GM21786 (cell line): ENCODE measurements around the gene TM4SF1.

Source experiments
- ATAC-seq: cut with Tn5 transposase; IDR thresholded peaks from one replicate; pipeline ENCODE4 v1.9.1; 2021; ENCODE audit not compliant: unreplicated experiment

The TM4SF1 gene, protein sequence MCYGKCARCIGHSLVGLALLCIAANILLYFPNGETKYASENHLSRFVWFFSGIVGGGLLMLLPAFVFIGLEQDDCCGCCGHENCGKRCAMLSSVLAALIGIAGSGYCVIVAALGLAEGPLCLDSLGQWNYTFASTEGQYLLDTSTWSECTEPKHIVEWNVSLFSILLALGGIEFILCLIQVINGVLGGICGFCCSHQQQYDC

DNA sequence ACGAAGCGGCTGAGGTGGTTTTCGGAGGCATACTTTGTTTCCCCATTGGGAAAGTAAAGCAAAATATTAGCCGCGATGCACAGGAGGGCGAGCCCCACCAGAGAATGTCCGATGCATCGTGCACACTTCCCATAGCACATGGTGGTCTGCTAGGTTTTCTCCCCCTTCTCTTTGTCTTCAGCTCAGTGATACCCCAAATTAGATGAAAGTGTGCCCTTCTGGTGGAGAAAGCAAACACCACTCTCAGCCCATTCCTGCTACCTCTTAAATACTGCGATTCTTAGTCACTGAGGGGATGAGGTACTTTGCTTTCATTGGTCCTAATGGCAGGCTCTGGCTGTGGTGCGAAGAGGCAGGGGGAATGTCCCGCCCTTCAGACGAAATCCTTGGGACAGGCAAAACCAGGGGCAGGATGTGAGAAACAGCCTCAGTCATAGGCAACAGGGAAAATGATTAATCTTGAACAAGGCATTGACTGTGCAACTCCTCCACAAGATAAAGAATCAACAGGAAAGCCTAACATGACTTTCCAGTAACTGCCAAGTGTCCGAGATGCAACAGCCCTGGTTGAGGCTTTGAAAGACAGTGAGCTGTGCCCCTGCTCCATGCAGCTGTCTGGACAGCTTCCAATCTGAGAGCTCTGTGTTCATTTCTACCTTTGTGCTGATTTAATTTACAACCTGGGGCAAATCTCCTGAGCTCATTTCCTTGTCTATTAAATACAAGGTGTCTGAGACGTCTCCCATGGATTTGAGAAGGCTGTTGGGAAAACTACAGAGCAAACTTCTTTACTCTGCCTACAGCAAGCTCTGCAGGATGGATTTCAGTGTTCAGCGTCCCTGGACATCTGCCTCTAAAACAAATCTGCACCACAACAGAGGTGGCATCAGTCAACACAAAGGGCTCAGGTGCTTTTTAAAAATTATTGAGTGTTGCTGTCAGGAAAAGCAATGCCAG lies at the start of gene TM4SF1:
TSS of gene TM4SF1 (minus strand) at position 242 of the 957 bp plus-strand sequence. CDS start at position 140, 102 bp downstream.
- ATAC-seq, result no peak

DNA sequence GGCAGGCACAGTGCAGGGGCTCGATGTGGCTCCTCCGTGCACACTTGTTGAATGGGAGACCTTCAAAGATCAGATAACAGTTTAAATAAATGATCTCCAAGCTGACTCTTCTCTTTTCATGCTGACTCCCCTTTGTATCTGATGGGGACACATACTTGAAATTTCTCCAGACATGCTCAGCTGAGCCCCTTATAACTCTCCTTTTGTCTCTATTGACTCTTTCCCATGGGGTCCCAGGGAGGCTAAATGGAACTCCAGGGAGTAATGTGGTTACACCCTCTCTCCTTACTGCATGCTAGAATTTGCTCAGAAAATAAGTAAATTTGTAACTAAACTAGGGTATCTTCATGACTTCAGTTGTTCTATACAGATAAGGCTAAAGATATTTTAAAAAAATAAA lies 48.9 kb upstream of the TM4SF1 start:
- no peak for ATAC-seq

DNA sequence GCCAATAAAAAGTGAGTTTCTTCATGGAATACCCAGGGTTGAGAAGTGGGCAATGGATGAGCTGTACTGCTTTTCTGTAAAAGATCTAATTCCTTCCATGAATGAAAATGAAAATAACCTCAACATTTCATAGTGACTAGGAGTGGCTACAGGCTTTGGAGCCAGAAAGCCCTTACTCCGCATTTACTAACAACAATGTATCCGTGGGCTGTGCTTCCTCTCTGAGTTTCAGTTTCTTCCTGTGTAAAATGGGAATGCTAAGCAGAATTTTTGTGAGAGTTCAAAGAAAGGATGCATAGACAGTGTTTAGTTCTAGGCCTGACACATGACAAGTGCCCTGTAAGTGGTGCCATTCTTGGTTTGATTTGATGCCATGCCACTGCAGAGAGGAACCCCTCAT lies 47.5 kb upstream of the TM4SF1 start:
- ATAC-seq, result no peak

DNA sequence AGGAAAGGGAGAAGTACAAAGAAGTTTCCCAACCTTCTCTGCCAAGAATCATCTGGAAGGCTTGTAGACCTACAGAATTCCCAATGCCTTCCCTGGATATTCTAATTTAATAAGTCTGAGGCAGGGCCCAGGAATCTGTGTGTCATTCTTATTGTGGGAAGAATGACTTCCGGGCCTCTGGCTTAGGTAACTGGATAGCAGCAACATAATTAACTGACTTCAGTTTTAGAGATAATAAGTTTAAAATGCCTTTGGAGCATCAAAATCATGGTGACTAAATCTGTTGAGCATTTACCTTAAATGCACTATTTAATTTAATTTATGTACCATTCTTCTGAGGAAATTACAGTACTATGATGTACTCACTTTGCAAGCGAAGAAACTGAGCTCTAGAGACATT lies 44.3 kb upstream of the TM4SF1 start:
- no peak for ATAC-seq

DNA sequence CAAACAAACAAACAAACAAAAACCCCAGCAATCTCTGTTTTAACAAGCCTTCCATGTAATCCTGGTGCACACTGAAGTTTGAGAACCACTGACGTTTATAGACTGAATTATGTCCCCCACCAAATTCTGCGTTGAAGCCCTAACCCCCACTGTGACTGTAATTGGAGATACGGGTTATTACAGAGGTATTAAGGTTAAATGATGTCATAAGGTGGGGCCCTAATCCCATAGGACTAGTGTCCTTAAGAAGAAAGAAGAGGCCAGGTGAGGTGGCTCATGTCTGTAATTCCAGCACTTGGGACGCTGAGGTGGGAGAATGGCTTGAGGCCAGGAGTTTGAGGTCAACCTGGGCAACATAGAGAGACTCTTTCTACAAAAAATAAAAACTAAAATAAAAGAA lies 42.4 kb upstream of the TM4SF1 start:
- ATAC-seq, result no peak

DNA sequence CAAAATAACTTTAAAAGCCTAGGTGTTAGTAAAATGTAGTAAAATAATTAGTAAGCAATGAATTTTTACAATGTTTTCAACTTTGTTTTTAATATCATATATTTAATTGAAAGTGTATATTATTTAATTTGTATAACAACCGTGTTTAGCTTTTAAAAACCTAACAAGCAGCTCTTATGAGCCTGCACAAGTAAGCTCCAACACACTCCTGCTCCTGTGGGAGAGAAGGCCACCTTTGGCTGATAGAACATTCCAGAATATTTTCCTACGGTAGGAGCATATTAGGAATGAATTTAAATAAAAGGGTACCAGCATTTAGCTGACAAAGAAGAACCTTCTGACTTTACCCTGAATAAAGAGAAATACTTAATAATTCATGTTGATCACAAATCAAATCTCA lies 40.3 kb upstream of the TM4SF1 start:
- ATAC-seq, result no peak

DNA sequence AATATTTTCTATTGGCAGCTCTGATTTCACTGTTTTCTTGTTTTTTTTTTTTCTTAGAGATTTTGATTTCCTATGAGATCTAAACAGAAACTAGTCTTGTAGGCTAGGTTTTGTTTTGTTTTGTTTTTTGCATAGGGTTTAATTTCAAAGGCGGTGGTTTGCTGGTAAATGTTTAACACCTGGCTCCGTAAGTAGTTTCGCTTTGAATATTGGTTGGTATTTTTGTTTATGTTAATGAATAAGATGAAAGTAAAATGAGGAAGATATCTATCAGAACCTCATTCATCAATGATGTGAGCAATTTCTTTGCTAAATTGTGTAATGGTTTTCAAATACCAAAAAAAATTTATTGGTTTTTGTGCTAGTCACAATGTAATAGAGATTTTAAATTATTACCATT lies 39.7 kb upstream of the TM4SF1 start:
- peak; percentile 81 for ATAC-seq

DNA sequence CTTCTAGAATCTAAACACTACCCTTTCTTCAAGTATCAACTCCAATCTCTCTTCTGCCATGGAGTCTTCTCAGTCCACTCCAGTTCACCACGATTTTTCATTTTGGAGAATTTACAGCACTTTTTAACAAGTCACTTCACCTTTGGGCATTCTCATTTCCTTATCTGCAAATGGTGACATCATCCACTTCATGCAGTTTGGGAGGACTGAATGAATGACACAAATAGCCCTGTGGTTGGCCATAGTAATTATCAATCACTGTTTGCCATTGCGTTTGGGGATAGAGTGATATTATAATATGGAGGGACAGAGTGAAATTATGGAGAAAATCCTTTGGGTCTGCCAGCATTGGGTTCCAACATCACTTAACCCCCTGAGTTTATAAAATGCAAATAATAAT lies 38.0 kb upstream of the TM4SF1 start:
- ATAC-seq, result no peak

DNA sequence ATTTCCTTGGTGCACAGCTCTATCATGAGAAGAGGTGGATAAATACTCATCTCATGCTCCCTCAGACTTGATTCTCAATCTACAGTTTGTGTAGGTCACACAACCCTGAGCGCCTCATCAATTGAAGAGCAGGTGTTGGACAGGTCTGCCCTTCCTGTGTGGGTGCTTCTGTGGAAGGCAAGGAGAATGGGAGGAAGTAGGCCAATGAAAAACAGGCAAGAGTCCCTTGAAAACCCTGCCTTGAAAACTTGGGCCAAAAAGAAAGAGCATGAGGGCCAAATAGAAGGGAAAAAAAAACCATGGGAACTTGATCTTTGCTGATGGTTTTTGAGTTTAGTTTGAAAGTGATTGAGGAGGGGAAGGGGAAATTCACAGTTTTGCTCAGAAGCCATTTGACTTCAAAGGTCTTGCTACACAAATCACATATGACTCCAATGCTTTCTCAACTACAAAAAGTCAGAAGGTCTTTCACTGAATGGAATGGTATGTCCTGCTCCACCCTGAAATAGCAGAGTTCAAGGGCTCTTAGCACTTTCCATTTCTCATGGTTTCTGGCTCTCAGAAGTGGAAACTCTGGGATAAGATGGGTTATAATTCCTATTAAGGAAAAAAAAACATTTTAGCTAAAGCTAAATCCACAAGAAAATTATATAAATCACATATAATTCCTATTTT lies 37.2 kb upstream of the TM4SF1 start:
- no peak for ATAC-seq

DNA sequence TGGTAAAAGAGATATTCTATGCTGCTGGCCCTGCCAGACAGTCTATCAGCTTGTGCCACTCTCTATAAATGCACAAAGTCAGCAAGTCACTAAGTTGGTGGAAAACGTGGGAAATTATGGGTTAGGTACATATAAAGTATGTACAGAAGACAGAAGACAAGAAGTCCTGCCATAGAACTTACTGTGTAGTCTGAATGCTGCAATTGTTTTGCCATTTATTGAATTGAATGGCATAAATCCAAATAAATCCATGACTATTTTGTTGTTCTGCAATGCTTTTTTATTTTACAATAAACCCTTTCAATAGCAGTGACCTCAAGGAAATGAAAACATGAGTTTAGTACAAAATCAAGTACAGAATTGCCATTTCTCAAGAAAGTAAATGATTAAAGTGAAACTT lies 34.1 kb upstream of the TM4SF1 start:
- ATAC-seq, result no peak

DNA sequence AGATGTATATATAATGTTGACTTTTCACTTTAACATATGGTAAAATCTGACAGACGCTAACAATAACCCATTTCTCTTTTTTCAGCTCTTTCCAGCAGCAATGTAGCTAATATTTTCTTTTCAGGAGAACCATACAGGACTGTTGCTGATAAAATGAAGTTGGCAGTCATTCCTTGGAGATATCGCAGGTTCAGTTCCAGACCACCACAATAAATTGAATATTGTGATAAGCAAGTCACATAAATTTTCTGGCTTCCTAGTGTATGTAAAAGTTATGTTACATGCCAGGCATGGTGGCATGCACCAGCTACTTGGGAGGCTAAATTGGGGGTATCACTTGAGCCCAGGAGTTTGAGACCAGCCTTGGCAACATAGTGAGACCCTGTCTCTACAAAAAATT lies 31.9 kb upstream of the TM4SF1 start:
- no peak for ATAC-seq

DNA sequence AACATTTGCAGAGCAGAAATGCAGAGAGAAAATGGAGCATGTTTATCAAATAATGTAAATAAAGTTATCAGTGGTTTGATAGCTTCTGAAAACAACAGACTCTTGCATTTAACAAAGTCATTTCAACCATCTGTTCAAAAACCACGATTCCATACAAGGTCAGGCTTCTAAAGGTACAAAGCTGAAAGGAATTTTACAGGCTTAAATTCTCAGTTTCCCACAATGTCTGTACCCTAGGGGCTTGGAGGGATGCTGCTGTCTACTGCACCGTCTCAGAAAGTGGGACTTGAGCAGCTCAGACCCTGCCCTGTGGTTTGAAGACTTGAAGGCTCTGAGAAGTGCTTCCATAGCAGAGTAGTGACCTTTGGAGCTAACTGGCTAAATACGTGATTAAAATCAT lies 30.4 kb upstream of the TM4SF1 start:
- no peak for ATAC-seq

DNA sequence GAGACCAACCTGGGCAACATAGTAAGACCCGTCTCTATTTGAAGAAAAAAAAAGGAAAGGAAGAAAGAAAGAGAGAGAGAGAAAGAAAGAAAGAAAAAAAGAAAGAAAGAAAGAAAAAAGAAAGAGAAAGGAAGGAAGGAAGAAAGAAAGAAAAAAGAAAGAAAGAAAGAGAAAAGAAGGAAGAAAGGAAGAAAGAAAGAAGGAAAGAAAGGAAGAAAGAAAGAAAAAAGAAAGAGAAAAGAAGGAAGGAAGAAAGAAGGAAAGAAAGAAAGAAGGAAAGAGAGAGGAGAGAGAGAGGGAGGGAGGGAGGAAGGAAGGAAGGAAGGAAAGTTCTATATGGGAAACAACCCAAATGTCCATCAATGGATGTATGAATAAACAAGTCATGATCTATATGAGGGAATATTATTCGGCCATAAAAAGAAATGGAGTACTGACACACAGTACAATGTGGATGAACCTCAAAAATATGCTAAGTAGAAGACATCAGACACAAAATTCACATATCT lies 28.8 kb upstream of the TM4SF1 start:
- no peak for ATAC-seq

DNA sequence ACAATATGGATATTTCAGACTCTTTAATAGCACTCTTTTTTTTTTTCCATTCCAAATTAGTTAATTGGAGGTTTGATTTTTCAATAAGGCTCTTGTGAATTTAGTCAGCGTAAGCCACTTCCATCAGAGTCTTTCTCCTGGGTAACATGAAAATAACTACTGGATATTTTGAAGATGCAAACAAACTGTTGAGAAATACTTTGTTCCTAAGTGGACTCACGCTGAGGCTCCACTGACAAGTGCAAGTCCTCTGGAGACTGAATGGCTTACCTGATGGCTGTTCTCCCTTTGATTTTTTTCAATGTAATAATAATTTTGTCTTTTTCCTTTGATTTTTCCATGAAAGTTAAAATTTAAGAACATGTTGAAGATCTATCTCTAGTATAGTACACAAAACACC lies 26.0 kb upstream of the TM4SF1 start:
- ATAC-seq, result no peak

DNA sequence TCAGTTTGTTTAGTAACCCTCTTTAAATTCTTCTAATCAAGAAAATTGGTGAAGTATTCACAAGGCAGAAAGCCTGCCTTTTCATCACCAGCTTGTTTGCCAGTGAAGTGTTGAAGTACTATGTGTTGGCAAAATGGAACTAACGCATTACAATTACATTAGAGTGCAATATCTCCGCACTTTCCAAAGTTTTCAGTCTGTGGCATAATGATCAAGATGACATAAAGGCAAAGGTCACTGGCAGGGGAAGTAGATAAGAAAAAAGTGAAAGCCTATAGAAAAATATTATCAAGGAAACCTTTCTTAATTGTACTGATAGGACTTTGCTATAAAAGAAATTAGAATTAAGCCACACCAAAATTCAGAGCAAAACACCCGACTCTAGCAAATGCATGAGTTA lies 25.0 kb upstream of the TM4SF1 start:
- ATAC-seq, result no peak

DNA sequence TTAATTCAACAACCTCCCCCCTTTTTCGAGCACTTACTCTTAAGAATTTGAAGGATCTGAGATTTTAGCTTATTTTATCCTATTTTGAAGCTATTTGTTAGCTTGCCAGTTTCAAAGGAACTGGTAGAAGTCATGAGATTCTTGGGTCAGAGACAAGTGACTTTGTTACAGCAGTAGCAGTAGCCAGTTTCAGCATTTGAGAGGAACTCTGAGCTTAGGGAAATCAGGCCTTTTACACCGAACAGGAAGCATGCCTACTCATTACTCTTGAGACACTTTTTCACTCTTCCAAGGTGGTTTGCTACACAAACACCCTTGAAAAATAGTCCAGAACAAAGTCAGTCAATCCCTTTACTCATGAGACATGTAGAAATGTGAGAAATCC lies 24.5 kb upstream of the TM4SF1 start:
- ATAC-seq, result no peak

DNA sequence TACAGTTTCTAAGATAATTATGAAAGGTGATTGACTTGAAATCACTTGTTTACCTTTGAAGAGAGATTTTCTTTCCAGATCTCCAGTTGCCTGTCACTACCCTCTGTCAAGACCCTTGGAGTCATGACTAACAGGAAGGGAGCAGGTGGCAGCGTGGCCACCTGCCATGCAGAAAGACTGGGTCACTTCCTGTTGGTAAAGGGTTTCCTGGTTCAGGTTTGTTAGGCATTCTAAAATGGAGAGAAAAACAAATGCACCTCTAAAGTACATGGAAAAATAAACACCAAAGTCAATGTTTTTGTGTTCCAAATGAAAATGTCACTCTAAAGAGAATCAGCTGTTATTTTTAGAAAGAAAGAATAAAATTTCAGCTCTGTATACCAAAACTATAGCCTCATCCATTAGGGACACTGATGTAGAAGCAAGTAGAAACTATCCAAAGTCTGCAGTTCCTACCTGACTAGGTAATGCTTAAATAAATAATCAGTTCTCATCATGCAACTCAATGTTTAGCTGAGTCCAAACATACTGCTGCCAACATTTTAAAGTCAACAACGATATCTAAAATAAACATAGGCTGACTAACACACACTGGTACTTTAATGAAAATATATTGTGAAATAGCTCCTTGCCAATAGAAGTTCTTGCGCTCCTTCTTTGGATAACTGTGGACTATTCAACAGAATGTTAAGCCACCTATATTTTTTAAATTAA lies 23.9 kb upstream of the TM4SF1 start:
- no peak for ATAC-seq

DNA sequence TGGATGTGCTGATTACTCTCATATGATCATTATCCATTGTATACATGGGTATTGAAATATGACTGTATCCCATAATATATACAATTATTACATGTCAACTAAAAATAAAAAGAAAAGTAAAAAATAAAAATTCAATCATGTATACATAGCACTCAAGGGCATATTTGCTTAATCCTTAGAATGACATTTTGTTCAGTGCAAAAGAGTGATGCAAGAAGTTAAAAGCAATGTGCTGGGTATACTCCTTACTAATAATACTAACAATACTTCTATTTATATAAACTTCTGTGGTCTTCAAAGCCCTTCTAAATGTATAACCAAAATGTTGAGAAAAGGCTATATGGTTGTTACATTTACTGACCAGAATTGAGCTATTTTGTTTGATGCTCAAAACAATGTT lies 23.2 kb upstream of the TM4SF1 start:
- no peak for ATAC-seq

DNA sequence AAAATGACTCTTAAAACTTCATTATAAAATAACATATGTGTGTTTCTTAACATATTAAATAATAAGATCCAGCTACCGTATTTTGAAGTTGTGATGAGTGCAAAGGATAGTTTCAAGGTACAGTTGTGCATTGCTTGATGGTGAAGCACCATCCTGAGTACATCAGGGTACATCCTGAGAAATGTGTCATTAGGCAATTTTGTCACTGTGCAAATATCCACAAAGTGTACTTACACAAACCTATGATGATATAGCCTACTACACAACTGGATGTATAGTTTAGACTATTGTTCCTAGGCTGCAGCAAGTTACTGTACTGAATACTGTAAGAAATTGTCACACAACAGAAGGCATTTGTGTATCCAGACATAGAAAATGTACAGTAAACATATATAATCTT lies 20.8 kb upstream of the TM4SF1 start:
- no peak for ATAC-seq

DNA sequence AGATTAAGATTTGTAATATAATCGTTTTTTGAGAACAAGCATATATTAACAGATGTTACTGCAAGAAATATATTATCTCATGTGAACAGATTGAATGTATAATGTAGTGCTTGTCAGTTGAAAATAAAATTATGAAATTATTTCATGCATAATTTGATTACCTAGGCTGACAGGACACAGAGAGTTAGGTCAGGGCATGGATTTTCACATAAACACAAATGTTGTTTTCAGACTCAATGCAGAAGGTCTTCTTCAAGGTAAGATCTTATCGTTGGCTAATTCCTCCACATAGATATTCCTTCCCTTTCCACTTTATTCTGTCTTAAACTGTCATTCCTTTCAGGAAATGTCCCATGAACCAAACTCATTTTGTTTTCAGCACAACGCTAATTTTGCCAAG lies 20.1 kb upstream of the TM4SF1 start:
- no peak for ATAC-seq

DNA sequence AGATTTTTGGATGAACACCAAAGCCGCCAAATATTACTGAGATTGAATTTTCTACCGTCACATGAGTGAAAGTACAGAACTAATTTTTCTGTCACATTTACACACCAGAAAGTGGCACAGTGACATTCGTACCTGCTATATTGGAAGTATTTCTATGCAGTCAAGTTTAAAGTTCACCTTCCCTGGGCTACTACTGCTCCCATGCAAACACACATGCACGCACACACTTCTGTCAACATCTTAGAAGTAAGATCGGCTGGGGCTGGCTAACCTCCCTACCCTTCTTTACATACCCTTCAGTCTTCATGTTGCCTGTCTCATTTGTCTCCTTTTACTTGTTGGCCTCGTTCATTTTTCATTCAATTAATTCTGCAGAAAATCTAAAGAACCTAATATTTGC lies 19.0 kb upstream of the TM4SF1 start:
- ATAC-seq, result no peak
